GM12874 (cell line): ENCODE measurements around the gene RABL3.

ENCODE experiments used
- TF ChIP-seq, protein P1 (sequence below): IDR thresholded peaks from 2 replicates; pipeline ENCODE4 v1.5.1; 2011; ENCODE audit warnings: low read depth, mild to moderate bottlenecking, control low read depth, low read length, moderate library complexity; ENCODE audit not compliant: insufficient read depth

Gene RABL3

DNA sequence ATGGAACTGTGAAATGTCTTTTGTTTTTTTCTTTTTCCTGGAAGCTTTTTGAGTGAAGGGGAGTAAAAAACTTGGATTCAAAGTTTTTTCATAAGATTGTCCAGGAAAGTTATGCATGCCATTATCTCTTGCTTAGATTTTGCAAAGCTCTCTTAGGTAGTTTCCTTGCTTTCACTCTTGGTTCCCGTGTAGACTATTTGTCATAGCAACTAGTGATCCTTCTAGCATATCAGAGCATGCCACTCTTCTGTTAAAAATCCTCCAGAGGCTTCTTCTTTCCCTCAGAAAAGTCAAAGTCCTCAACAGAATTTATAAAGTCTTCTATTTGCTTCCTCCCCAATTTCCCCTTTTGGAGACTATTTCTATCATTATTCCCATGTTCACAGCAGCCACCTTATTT is 21.3 kb upstream of the RABL3 start:
- TF ChIP-seq, protein P1, sequence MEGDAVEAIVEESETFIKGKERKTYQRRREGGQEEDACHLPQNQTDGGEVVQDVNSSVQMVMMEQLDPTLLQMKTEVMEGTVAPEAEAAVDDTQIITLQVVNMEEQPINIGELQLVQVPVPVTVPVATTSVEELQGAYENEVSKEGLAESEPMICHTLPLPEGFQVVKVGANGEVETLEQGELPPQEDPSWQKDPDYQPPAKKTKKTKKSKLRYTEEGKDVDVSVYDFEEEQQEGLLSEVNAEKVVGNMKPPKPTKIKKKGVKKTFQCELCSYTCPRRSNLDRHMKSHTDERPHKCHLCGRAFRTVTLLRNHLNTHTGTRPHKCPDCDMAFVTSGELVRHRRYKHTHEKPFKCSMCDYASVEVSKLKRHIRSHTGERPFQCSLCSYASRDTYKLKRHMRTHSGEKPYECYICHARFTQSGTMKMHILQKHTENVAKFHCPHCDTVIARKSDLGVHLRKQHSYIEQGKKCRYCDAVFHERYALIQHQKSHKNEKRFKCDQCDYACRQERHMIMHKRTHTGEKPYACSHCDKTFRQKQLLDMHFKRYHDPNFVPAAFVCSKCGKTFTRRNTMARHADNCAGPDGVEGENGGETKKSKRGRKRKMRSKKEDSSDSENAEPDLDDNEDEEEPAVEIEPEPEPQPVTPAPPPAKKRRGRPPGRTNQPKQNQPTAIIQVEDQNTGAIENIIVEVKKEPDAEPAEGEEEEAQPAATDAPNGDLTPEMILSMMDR, result no peak

DNA sequence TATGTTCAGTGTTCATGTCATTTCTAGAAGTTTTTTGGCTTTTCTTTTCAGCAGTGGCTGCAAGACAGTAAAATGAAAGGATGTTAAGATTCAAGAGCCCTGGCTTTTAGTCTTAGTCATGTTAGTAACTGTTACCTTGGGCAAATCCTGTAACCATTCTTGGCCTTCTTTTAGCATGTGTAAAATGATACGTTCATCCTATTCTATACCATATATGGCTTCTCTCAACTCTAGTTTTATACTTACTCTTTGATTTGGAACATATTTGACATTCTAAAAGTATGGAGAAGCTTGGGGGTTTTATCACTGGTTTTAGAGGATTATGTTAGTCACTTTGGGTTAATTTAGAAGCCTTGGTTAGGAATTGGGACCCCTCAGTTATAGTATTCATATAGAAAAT is 20.3 kb upstream of the RABL3 start:
- TF ChIP-seq, protein P1, result no peak

DNA sequence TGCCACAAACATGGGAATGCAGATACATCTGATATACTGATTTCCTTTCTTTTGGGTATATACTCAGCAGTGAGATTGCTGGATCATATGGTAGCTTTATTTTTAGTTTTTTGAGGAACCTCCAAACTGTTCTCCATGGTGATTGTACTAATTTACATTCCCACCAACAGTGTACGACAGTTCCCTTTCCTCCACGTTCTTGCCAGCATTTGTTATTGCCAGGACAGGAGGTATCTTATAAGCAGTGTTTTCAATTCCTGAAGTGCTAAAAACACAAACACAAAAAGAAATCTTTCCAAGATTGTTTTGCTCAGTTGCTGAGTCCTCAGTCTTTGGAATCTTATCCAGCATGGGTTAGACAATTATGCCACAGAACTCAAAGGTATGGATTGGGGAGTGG is 13.7 kb upstream of the RABL3 start:
- TF ChIP-seq, protein P1, result no peak

DNA sequence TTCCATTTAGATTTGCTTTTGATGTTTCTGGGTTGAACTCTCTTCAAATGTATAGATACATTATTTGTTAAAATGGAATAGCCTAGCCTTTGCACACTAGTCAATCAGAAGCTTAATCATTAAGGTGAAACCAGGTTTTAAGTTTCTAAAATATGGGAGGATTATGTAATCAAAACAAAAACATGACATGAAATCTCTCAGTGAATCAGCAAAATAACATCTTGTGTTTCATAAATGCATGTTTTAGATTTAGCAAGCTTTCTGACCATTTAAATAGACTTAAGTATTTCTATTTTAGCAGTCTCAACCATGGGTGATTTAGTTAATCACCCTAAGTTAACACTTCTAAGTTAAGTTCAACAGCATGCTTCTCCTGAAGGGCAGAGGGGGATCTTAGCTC is 11.5 kb upstream of the RABL3 start:
- TF ChIP-seq, protein P1, result no peak

DNA sequence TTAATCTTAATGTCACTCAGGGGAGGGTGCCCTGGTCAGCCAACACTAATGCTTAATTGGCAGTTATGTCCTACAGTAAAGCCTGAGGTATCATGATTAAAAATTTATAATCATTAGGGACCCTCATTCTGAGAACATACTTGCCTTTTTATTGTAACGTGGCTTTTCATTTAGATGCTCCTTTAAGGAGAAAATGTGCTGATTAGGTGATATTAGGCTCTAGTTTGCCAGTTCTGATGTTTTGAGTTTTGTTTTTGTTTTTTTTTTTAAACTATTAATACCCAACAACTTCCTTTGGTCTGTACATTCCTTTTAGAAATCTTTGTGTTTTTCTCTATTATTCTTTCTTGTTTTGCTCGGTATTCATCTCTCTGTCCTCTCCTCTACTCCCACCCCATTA is 10.5 kb upstream of the RABL3 start:
- TF ChIP-seq, protein P1, result no peak

DNA sequence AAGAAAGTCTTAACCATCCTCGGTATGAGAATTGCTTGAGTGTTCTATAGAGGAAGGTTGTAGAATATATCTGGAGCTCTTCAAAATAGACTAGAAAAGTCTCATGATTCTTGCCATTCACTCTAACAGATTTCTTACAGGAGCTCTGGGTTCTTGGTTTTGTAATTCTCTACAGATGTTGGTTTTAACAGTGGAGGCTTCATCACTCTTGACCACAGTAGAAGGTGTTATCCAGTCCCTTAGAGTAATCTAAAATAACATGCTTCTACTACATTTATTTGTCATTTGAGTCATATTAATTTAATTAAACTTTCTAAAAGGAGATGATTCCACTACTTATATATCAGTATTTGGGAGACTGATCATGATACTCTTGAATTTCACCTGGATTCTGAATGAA is 9.9 kb upstream of the RABL3 start:
- TF ChIP-seq, protein P1, result no peak

DNA sequence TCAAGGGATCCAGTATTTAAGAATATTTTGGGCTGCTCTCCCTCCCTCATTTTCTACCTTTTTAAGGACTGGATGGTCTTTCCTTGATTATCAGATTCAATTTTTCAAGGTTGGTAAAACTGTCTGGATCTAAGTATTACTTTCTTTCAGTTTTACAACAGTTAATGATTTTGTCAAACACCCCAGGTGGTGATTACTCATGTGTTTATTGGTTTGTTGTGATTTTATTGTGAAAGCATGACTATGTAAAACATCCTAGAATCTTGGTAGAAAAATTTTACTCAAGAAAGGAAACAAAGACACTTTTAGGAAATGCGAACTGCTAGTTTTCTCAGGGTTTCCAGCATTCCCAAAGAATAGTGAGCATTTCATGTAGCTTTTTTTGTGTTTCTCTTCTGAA is 7.5 kb upstream of the RABL3 start:
- TF ChIP-seq, protein P1, result no peak

DNA sequence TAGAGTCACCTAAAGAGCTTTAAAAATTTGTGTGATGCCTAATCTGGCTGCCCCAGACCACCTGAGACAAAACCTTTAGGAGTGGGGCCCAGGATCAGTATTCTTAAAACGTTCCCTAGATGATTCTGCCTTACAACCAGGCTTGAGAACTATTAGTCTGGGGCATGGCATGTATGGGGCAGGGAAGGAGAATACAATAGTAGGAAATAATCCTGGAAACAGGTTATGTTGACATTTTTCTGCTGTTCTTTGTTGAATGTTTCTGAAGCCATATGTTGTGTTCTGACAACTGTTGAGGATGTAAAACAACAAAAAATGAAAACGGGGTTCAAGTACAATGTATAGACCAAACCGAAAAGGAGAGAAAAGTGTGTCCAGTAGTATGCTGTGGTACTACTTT is 3.1 kb upstream of the RABL3 start:
- TF ChIP-seq, protein P1, result no peak
